ENCODE data around the gene GNAQ. TPM values are rescaled to one million over a fixed set of nuclear protein-coding genes. Genes with fewer than 3 reads are reported as not detected.
"Not testable (repeated sequence)": the region's sequence is repeated elsewhere in the genome, so short reads cannot be mapped to it uniquely, and the experiment has no call there.

GNAQ gene
- total and polyA plus RNA-seq, 3 donors from 2014 or later = 23.5 to 42.9 (median 39.4) TPM

- intact Hi-C loops (cut with DNase I; ENCODE audit: low total_unique reads) = no loop called here
- DNase-seq = no peak
Measured at GRCh38 chr9:77871483-77871882, 160.1 kb downstream of the GNAQ start.

GRCh38 chr9:77866878-77867277, 164.7 kb downstream of the GNAQ start:
- Histone ChIP-seq H3K4me1 (peaks cover 2% of the 10 kb centered on the region), H3K9me3 (no peaks in the 10 kb centered on the region), H3K27ac (no peak overlapping the region), H3K27me3 (no peaks in the 10 kb centered on the region), H3K4me3 (no peak overlapping the region), H3K36me3 (ENCODE audit: low read depth, missing control alignments) (no peaks in the 10 kb centered on the region)
- intact Hi-C loops (cut with DNase I; ENCODE audit: low total_unique reads) = no loop called here
- no peak for DNase-seq
- 85 to 94% methylated on average over 1 of the region's 1 CpG for WGBS, 2 donors
- TF ChIP-seq CTCF (IDR thresholded peaks at IDR 0.05) (no peak), POLR2A (IDR thresholded peaks at IDR 0.05) (no peak)

More at GRCh38 chr9:77871483-77871882, 160.1 kb downstream of the GNAQ start:
- Histone ChIP-seq H3K27me3 (no peaks in the 10 kb centered on the region), H3K4me3 (no peak overlapping the region), H3K4me1 (peaks cover 7% of the 10 kb centered on the region), H3K27ac (no peak overlapping the region), H3K36me3 (ENCODE audit: low read depth, missing control alignments) (no peaks in the 10 kb centered on the region), H3K9me3 (no peaks in the 10 kb centered on the region)
- WGBS, 2 donors = 100% methylated on average over 1 of the region's 1 CpG
- no peak for TF ChIP-seq POLR2A (IDR thresholded peaks at IDR 0.05)
- TF ChIP-seq CTCF (IDR thresholded peaks at IDR 0.05) = no peak

GRCh38 chr9:77865385-77866047, 166.1 kb downstream of the GNAQ start:
- H3K4me3 ChIP-seq = no peak overlapping the region
- H3K27me3 ChIP-seq = no peaks in the 10 kb centered on the region
- TF ChIP-seq POLR2A (IDR thresholded peaks at IDR 0.05) (no peak), CTCF (IDR thresholded peaks at IDR 0.05) (no peak)
- no peaks in the 10 kb centered on the region for H3K36me3 ChIP-seq (ENCODE audit: low read depth, missing control alignments)
- DNase-seq = no peak
- 88 to 91% methylated on average over 4 of the region's 4 CpGs for WGBS, 2 donors
- no peaks in the 10 kb centered on the region for H3K9me3 ChIP-seq
- H3K27ac ChIP-seq = no peak overlapping the region
- peaks cover 2% of the 10 kb centered on the region for H3K4me1 ChIP-seq
- intact Hi-C loops (cut with DNase I; ENCODE audit: low total_unique reads) = no loop called here

GRCh38 chr9:77864211-77864889, 167.3 kb downstream of the GNAQ start:
- Histone ChIP-seq H3K36me3 (ENCODE audit: low read depth, missing control alignments) (no peaks in the 10 kb centered on the region), H3K4me3 (no peak overlapping the region), H3K27me3 (no peaks in the 10 kb centered on the region), H3K4me1 (peaks cover 2% of the 10 kb centered on the region), H3K9me3 (no peaks in the 10 kb centered on the region), H3K27ac (no peak overlapping the region)
- WGBS, 2 donors = 77 to 78% methylated on average over 5 of the region's 5 CpGs
- no peak for DNase-seq
- TF ChIP-seq POLR2A (IDR thresholded peaks at IDR 0.05) = no peak
- TF ChIP-seq CTCF (IDR thresholded peaks at IDR 0.05) = no peak
- intact Hi-C loops (cut with DNase I; ENCODE audit: low total_unique reads) = no loop called here

- H3K36me3 ChIP-seq (ENCODE audit: low read depth, missing control alignments); intact Hi-C loops (cut with DNase I; ENCODE audit: low total_unique reads); H3K4me3 ChIP-seq; H3K9me3 ChIP-seq; H3K27me3 ChIP-seq; DNase-seq; H3K27ac ChIP-seq; H3K4me1 ChIP-seq: not testable (repeated sequence)
- 93% methylated on average over 5 of the region's 5 CpGs for WGBS, 2 donors
Measured at GRCh38 chr9:77863638-77864037, 168.0 kb downstream of the GNAQ start.

GRCh38 chr9:77860953-77861352, 170.7 kb downstream of the GNAQ start:
- H3K27me3 ChIP-seq; H3K4me3 ChIP-seq; intact Hi-C loops (cut with DNase I; ENCODE audit: low total_unique reads); H3K4me1 ChIP-seq; H3K27ac ChIP-seq; H3K36me3 ChIP-seq (ENCODE audit: low read depth, missing control alignments); H3K9me3 ChIP-seq; DNase-seq: not testable (repeated sequence)
- WGBS, 2 donors = 88 to 93% methylated on average over 3 of the region's 3 CpGs

Data from testis (tissue), 3 donors.